ENCODE measurements around the gene SSTR3.
A peak's percentile ranks its signal among the peaks of the same experiment; 100 is the strongest.

Gene SSTR3

DNA sequence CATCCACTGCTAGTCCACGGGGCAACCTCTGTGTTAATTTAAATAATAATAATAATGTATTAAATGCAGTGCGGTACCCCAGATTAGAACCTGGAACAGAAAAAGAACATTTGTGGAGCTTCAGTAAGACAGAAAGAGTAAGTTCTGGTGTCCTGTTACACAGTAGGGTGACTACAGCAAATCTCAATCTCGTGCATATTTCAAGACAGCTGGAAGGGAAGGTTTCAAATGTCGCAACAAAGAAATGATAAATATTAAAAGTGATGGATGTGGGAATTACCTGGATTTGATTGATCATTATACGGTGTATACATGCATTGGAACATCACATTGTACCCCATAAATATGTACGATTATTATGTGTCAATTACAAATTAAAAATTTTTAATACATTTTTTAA lies 33.5 kb upstream of the SSTR3 start:
- Mint-ChIP-seq H3K36me3 (peaks cover 22% of the 10 kb centered on the region), H3K4me1 (peaks cover 77% of the 10 kb centered on the region), H3K4me3 (no peak overlapping the region), H3K9me3 (no peaks in the 10 kb centered on the region), H3K27me3 (no peaks in the 10 kb centered on the region), H3K27ac (peak overlapping the region; percentile 91)
- no peak for ATAC-seq

DNA sequence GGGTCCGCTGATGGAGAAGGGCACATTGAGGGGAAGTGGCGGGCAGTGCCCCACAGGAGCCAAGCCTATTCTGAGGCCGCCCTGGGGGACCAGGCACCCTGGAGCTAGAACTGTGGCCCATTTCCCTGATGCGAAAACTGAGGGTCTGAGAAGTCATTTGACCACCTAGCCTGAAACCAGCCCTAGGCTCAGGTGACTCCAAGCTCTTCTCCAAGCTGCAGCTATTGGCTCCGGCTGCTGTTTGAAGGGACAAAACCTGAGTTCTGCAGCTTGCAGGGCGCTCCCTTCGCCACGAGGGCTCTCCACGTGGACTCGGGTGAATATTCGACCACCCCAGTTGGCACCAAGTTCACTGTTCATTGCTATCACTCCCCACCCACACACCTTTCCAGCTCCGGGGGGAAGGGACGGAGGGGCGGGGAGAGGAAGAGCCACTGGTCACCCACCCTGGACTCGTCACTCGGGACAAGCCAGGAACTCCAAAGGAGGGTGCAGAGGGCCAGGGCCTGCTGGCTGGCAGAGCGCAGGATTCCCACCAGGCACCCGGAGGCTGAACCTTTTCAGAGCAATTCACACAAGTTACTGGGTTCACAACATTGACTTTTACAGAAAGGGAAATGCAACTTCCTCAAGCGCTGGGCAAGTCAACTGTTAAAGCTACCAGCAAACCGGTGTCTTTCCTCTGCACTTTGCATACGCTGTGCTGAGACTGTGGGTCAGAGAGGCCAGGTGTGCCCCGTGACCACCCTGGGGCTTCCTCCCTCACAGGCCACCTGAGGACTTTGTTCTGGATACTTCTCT lies 32.8 kb upstream of the SSTR3 start:
- peak overlapping the region; percentile 91 for H3K27ac Mint-ChIP-seq
- H3K36me3 Mint-ChIP-seq, result peaks cover 28% of the 10 kb centered on the region

GRCh38 chr22:37244114-37244921 lies 32.0 kb upstream of the SSTR3 start, which contains the start of gene RAC2:
Gene RAC2 (minus strand): TSS chr22:37244269. CDS start chr22:37244148, 121 bp downstream.
- H3K36me3 Mint-ChIP-seq, result peaks cover 28% of the 10 kb centered on the region
- H3K27ac Mint-ChIP-seq, result peak within 1 kb of the TSS; percentile 91
- H3K27me3 Mint-ChIP-seq, result no peaks in the 10 kb centered on the region
- ATAC-seq, result peak; percentile 76
- peak within 1 kb of the TSS; percentile 98 for H3K4me3 Mint-ChIP-seq
- H3K9me3 Mint-ChIP-seq, result no peaks in the 10 kb centered on the region
- peaks cover 82% of the 10 kb centered on the region for H3K4me1 Mint-ChIP-seq

More for the DNA sequence above, 32.8 kb upstream of the SSTR3 start:
- peaks cover 79% of the 10 kb centered on the region for H3K4me1 Mint-ChIP-seq
- H3K27me3 Mint-ChIP-seq, result no peaks in the 10 kb centered on the region
- H3K9me3 Mint-ChIP-seq, result no peaks in the 10 kb centered on the region
- peak overlapping the region; percentile 98 for H3K4me3 Mint-ChIP-seq
- ATAC-seq, result peak; percentile 57

DNA sequence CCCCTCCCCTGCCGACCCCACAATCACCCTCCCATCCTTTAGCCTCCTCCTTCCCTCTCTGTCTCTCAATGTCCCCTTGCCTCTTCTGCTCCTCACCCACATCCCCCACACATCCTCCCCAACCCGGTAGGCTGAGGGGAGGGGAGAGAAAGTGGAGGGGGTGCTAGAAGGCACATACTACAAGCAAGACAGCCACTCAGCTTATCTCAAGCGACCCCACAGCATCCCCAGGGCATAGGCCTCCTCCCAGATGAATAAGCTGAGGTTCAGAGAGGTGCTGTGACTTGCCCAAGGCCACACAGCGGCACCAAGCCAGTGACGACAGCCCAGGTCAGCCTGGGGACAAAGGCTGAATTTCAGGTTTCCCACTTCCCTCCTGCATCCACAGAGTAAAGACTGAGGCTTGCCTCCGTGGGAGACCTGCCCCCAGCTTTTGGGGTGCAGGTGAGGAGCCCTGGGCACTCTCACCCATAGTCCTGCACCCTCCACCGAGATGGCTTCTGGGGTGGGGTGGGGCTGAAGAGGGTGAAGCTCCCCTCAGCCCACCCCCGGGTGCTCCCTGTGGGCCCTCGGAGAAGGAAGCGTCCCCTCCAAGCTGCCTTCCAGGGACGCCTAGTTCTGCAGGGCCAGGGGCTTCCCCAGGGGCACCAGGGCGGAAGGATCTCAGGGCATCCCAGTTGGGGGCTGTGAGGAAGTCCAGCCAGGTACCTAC lies 31.3 kb upstream of the SSTR3 start:
- peak; percentile 1 for ATAC-seq
- H3K27ac Mint-ChIP-seq, result peak overlapping the region; percentile 91
- H3K4me1 Mint-ChIP-seq, result peaks cover 84% of the 10 kb centered on the region
- H3K4me3 Mint-ChIP-seq, result peak overlapping the region; percentile 98
- H3K9me3 Mint-ChIP-seq, result no peaks in the 10 kb centered on the region
- H3K36me3 Mint-ChIP-seq, result peaks cover 35% of the 10 kb centered on the region
- no peaks in the 10 kb centered on the region for H3K27me3 Mint-ChIP-seq

DNA sequence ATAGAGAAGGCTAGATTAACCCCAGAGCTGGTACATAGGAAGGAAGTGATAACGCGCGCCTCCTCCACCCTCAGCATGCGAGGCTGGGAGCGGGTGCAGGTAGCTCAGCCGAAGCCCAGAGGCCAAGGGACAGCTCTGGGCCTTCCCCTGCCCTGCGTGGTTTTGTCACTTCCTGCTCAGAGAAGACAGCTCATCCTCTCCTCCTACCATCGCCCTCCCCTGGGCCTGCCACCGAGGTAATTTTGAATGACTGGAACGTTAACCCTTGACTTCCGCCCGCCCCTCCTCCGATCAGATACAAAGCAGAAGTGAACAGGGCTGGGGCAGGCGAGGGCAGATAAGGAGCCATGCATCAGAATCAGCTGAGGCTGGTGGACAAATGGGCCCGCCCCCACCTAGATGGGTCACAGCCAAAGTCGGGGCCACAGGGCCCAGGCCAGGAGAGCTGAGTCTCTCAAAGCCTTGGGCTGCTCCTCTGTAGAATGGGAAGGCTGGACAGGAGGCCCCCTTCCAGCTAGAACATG lies 30.2 kb upstream of the SSTR3 start:
- peak overlapping the region; percentile 98 for H3K4me3 Mint-ChIP-seq
- peaks cover 84% of the 10 kb centered on the region for H3K4me1 Mint-ChIP-seq
- H3K36me3 Mint-ChIP-seq, result peaks cover 46% of the 10 kb centered on the region
- no peaks in the 10 kb centered on the region for H3K9me3 Mint-ChIP-seq
- peak overlapping the region; percentile 91 for H3K27ac Mint-ChIP-seq
- H3K27me3 Mint-ChIP-seq, result no peaks in the 10 kb centered on the region
- ATAC-seq, result peak; percentile 89

- H3K4me3 Mint-ChIP-seq, result peak overlapping the region; percentile 98
- no peaks in the 10 kb centered on the region for H3K9me3 Mint-ChIP-seq
- no peak for ATAC-seq
- no peaks in the 10 kb centered on the region for H3K27me3 Mint-ChIP-seq
- H3K36me3 Mint-ChIP-seq, result peaks cover 55% of the 10 kb centered on the region
- peak overlapping the region; percentile 91 for H3K27ac Mint-ChIP-seq
- peaks cover 88% of the 10 kb centered on the region for H3K4me1 Mint-ChIP-seq
Measured at GRCh38 chr22:37241351-37242142, 29.3 kb upstream of the SSTR3 start.

- Mint-ChIP-seq H3K36me3 (peaks cover 61% of the 10 kb centered on the region), H3K27me3 (no peaks in the 10 kb centered on the region), H3K4me3 (peak overlapping the region; percentile 98), H3K27ac (peak overlapping the region; percentile 91), H3K9me3 (no peaks in the 10 kb centered on the region), H3K4me1 (peaks cover 94% of the 10 kb centered on the region)
- no peak for ATAC-seq
Measured at GRCh38 chr22:37240941-37241320, 28.7 kb upstream of the SSTR3 start.

GRCh38 chr22:37240240-37240940 lies 28.1 kb upstream of the SSTR3 start:
- no peaks in the 10 kb centered on the region for H3K27me3 Mint-ChIP-seq
- no peak for ATAC-seq
- peak overlapping the region; percentile 98 for H3K4me3 Mint-ChIP-seq
- H3K9me3 Mint-ChIP-seq, result no peaks in the 10 kb centered on the region
- H3K36me3 Mint-ChIP-seq, result peaks cover 66% of the 10 kb centered on the region
- peaks cover 94% of the 10 kb centered on the region for H3K4me1 Mint-ChIP-seq
- H3K27ac Mint-ChIP-seq, result peak overlapping the region; percentile 91

GRCh38 chr22:37239336-37240239 lies 27.3 kb upstream of the SSTR3 start:
- Mint-ChIP-seq H3K4me3 (peak overlapping the region; percentile 54), H3K27ac (peak overlapping the region; percentile 91), H3K9me3 (no peaks in the 10 kb centered on the region), H3K4me1 (peaks cover 94% of the 10 kb centered on the region), H3K36me3 (peaks cover 74% of the 10 kb centered on the region), H3K27me3 (no peaks in the 10 kb centered on the region)
- ATAC-seq, result no peak

DNA sequence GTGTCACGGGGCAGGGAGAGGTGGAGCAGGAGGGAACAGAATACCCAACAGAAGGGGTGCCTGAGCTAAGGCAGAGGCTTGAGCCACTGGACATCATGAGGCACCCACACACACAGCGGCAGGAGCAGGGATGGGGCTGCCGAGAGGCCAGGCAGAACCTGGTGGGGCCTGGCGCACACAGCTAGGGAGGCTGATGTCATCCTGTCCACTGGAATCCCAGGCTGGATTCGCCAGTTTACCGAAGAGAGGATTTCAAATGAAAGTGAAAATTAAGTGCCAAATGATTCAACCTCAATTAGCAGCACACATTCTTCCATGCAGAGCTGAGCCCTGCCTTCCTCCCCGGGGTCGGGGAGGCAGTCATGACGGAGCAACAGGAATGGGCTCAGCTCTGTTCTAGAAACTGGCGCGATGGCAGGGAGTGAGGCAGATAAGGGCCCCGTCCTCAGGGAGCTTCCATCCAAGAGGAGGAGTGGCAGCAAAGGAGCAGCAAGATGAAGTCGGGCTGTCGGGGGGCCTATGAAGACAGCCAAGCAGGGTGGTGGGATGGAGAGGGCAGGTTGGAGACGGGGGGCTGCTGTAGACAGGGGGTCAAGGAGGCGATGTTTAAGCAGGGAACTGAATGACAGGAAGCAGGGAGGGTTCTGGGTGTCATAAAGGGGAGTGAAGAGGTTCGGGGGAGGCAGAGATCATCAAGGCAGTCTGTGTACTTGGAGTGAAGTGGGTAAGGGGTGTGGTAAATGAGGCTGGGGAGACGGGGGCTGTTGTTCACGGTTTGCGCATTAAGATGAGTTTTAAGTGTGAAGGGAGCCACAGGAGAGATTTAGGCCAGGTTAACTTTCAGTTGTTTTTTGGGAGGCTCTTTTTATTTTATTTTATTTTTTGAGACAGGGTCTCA lies 25.3 kb upstream of the SSTR3 start:
- H3K27ac Mint-ChIP-seq, result peak overlapping the region; percentile 91
- H3K27me3 Mint-ChIP-seq, result no peaks in the 10 kb centered on the region
- no peak for ATAC-seq
- no peaks in the 10 kb centered on the region for H3K9me3 Mint-ChIP-seq
- H3K4me1 Mint-ChIP-seq, result peaks cover 98% of the 10 kb centered on the region
- H3K4me3 Mint-ChIP-seq, result peak overlapping the region; percentile 20
- H3K36me3 Mint-ChIP-seq, result peaks cover 73% of the 10 kb centered on the region

DNA sequence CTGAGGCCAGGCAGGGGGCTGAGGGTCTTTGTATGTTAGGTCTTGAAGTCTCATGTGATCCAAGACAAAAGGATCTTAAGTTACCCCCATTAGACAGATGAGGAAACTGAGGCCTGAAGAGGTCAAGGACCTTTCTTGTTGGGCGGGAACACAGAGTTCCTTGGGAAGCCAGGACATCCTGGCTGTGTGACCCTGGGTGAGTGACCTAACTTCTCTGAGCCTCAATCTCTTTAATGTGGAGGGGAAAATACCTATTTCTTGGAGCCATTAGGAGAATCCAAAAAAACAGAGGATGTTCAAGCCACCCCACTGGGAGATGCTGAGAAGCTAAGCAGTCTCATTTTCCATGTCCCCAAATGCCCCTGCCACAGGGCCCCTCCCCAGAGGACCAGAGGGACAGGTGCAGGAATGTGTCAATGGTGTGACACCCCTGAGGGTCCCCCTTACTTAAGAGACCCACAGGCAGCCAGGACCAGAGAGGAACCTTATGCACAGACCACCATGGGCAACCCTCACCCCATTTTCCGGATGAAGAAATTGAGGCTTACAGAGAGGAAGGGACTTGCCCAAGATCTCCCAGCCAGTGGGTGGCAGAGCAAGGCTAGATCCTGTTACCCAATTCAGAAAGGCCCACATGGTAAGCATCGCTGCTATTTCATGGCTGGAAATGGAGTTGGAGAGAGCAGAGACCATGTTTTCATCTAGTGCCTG lies 23.8 kb upstream of the SSTR3 start:
- peaks cover 100% of the 10 kb centered on the region for H3K4me1 Mint-ChIP-seq
- H3K9me3 Mint-ChIP-seq, result no peaks in the 10 kb centered on the region
- peak overlapping the region; percentile 91 for H3K27ac Mint-ChIP-seq
- H3K4me3 Mint-ChIP-seq, result peak overlapping the region; percentile 64
- ATAC-seq, result no peak
- H3K27me3 Mint-ChIP-seq, result no peaks in the 10 kb centered on the region
- H3K36me3 Mint-ChIP-seq, result peaks cover 73% of the 10 kb centered on the region

Measured in stimulated activated memory B cell treated with anti-CD40 and anti-IgM and Interleukin-4, amounts not matched to agents 10 μg/mL and 1 μg/mL and 100 μg/mL, for 72 hours (primary cell).